Activated naive CD4-positive, alpha-beta T cell treated with Interleukin-2 at 50 U/mL for 16 hours (primary cell): ENCODE data around the gene MMEL1.

Experiments
- DNase-seq: peaks from one replicate; pipeline ENCODE4 v3.0.0-alpha.2; 2020

The MMEL1 gene

DNA sequence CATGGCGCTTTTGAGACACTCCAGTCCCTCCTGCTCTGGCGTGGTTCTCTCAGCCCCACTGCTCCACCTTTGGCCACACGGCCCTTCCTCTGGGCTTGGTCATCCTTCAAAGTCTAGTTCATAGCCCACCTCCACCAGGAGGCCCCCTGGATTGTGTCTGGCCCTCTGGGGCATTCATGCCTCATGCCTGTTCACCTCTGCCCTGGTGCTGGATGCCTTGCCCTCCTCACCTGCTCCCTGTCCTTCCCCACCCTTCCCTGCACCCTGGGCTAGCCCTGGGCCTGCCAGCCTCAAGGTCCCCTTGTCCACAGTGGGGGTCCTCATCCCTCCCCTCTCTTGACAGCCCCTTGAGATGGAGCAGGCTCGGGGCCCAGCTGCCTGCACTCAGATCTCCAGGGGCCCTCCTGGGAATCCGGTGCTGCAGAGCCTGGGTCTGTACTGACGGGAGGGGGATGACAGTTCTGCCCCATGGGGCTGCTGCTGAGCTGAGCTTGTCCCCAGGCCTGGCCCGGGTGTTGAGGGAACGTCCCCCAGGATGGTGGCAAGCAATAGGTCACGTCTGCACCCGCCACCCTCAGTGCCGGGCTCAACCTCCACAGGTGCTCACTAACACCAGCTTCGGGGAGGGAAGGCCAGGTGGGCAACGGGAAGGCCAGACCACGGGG, 27.8 kb downstream of the MMEL1 start:
- DNase-seq = no peak

- no peak for DNase-seq
Observed at GRCh38 chr1:2604156-2604843, 28.5 kb downstream of the MMEL1 start.

GRCh38 chr1:2603521-2604155, 29.2 kb downstream of the MMEL1 start:
- DNase-seq = no peak

- no peak for DNase-seq
Observed at GRCh38 chr1:2602866-2603520, 29.8 kb downstream of the MMEL1 start.

- no peak for DNase-seq
Observed at GRCh38 chr1:2602311-2602835, 30.4 kb downstream of the MMEL1 start.

- no peak for DNase-seq
Observed at GRCh38 chr1:2601721-2602303, 31.0 kb downstream of the MMEL1 start.

DNA sequence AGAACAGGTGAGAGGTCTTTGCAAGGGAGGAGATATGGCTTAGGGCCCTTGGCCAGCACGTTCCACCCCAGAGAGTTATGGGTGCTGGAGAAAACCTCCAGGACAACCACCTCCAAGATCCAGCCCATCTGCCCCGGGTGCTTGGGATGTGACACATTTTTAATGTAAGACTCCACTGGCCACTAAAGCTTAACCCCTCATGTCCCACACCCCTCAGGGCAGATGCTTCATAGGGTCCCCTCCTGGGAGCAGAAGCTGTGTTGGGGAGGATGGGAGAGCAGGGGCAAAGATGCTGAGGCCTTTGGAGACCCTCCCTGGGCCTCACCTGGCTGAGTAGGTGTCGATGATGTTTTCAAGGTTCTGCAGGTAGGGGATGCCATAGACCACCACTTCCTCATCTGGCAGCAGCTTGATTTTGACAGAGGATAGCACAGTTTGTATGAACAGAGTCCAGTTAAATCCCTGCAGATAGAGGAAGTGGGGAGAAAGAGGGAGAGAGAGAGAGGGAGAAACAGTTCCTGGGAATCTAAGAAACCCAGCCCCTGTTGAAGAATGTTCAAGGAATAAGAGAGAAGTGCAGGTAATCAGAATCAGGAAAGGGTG, 34.4 kb downstream of the MMEL1 start:
- DNase-seq = no peak

DNA sequence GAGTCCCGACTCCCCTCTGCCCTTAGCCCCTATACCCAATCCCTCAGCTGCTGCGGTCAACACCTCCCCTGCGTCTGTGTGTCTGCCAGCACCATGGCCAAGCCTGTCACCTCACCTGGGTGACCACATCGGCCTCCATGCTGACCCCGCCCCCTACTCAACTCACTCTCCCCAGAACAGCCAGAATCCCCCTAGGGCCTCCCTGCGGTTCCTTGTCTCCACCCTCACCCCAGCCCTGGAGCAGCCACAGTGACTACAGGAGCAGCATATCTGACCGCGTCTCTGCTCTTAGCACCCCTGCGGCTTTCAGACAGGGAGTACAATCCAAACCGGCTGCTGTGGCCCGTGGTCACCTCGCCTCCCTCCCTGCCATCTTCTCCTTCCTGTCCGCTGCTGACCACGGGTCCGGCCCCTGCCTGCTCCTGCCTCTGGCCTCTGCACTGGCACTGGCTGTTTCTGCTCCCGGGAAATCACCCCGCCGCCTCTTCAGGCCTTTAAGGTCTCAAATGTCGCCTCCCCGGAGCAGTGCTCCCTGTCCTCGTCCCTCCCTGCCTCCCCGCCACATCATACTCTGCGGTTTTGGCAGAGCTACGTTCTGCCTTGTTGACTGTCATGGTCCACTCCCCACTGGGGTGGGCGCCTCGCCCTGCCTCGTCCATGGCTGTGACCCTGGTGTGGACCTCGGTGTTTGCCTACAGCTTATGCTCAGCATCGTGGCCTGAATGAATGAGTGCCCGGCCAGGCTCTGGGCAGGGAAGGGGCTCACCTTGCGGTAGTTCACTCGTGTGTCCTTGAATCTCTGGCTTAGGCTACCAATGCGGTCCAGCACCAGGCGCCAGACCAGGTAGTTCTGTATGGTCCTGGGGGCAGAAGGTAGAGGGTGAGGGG, 35.1 kb downstream of the MMEL1 start:
- no peak for DNase-seq

DNA sequence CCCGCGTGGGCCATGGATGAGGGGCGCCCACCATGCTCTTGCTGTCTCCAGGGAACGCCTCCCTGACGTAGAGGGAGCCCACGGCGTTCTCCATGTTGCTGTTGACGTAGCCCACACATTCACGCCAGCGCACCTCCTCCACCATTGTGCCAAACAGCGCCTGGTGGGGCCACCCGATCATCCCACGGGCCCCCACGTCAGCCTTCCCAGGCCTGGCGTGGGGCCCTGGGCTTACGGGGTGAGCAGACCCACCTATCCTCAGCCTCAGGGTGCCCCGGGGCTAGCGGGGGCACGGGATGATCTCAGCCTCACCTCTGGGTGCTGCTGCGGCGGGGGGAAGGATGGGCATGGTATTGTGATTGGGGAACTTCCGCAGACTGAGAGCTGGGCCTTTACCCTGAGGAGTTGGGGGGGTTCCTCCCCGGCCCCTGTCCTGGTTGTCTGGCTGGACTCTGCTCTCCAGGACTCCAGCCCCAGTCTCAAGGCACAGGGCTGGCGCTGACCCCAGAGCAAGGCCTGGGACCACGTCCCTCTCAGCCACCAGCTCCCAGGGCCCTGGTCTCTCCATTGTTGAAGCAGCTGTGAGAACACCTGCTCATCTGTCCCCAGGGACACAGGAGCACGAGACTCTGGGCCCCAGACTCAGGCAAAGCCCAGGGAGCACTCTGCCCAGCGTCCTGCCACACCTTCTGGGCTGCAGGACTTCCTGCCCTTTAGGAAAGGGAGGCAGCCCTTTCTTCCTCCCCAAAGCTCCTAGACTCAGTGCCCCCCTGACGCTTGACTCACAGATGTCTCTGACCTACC, 36.1 kb downstream of the MMEL1 start:
- no peak for DNase-seq

GRCh38 chr1:2595812-2596529, 36.8 kb downstream of the MMEL1 start:
- DNase-seq = no peak

GRCh38 chr1:2595261-2595811, 37.5 kb downstream of the MMEL1 start:
- DNase-seq = no peak

DNA sequence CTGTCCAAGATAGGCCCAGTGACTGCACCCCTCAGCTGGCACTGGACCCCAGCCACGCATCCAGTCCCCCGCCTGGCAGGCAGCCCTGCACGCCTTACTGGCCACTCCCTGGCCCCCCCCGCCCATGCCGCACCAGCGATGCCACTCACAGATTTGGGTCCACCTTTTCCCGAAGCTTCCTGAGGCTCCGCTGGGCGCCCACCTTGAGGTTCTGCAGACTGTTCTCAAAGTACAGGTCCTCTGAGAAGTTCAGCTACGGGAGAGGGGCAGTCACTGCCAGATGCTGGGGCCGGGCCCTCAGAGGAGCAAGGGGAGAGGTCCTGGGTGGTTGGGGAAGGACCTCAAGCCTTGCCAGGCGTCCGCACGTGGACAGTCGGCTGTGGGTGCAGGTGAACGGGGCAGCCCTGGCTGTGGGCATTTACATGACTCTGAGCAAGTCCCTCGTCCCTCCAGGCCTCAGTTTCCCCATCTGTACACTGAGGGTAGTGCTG, 38.1 kb downstream of the MMEL1 start:
- DNase-seq = no peak

GRCh38 chr1:2594001-2594640, 38.7 kb downstream of the MMEL1 start:
- DNase-seq = no peak

DNA sequence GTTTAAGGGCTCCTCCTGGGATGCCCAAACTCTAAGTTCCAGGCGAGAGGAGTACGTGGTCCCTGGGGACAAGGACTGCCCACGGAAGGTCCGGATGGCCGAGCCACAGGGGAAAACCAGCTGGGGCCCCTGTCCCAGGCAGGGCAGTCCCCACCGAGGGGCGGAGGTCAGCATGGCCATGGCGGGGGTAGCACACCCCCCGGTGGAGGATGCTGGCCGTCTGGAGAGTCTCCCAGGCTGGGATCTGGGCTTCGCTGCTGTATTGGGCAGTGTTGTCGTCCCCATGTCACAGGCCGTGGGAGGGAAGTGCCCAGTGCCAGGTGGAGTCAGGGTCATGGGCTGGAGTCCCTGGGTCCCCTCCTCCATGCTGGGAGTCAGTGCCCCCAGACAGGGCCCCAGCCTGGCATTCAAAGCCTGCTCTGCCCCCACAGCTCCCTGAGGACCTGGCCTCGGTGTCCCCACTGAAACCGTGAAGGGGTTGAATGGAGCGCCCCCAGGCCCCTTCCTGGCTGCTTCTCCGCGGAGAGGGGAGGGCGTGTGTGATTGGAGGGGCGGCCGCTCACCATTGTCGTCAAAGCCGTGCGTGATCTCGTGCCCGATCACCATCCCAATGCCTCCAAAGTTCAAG, 39.5 kb downstream of the MMEL1 start:
- DNase-seq = no peak

- DNase-seq = no peak
Observed at GRCh38 chr1:2592672-2593071, 40.1 kb downstream of the MMEL1 start.

DNA sequence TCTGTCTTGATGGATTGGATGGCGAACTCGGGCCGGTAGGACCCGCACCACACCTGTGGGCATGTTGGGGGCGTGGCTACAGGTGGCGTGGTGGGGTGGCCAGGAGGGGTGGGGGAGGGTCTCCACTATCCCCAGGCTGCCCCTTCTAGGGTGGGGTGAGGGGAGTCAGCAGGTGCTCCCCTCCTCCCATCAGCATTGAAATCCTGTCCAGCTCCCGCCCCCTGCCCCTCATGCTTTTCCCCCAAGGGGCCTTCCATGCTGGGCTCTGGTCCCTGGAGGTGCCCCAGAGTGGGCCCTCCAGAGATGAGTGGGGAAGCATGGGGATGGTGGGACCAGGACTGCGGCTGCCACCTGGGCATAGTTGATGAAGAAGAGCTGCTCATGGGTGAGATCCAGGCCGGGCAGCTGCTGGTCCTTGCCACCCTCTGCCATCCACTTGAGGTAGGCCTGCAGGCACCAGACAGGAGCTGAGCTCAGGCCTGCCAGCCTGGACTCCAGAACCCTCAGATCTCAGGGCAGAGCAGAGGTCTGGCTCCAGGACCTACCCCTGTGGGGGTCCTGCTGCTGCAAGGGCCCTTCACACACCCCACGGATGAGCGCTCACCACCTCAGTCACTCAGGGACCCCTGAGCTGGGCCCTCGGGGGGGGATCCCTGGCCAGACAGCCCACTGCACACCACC, 41.1 kb downstream of the MMEL1 start:
- no peak for DNase-seq

GRCh38 chr1:2591233-2591580, 41.6 kb downstream of the MMEL1 start:
- no peak for DNase-seq
